A549 treated with AZD9567 at 1 μM for 4 hours (cell line): Measurements from ENCODE around the gene DGCR8. TPM values are rescaled to one million over a fixed set of nuclear protein-coding genes. Genes with fewer than 3 reads are reported as not detected.

Source experiments
- total RNA-seq: library from RNA; stranded (reverse); fragments of 200-300 nt; extraction: Qiagen RNA extraction; gene quantifications from 5 replicates; pipeline ENCODE4 v1.2.3, GENCODE V29; 2022; ENCODE audit not compliant: insufficient read depth

Gene DGCR8
- 18.4 to 21.3 TPM (median 20.6 TPM) in 5 replicates for total RNA-seq

DNA sequence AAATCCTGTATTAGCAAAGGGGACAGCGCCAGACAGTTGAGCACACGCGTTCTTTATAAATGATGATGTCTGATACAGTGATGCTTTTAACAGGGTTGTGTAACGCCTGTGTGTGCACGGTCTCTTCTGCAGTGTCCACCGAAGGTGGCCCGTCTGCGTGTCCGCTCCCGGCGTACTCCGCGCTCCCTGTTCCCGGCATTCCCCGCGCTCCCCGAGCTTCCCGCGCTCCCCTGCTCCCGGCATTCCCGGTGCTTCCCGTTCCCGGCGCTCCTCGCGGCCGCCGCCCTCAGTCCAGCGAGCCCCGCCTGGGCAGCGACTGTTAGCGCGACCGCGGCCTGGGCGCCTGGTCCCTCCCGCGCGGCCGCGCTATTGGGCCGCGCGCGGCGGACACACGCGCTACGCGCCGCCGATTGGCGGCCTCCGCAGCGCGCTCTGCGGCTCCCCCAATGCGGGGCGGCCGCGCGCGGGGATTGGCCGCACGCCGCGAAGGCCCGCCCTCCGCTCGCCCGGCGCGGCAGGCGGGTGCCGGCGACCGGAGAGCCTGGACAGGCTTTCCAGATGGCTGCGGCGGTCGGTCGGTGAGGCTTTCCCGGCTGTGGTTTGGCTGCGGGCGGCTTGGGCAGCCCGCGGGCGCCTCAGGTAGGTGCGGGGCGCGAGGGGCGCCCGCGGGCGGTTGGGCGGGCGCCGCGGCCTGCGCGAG, at the start of gene DGCR8:
Gene DGCR8 (plus strand): TSS at position 497 of the 700 bp plus-strand sequence. CDS start 5,723 bp downstream, outside the sequence.

DNA sequence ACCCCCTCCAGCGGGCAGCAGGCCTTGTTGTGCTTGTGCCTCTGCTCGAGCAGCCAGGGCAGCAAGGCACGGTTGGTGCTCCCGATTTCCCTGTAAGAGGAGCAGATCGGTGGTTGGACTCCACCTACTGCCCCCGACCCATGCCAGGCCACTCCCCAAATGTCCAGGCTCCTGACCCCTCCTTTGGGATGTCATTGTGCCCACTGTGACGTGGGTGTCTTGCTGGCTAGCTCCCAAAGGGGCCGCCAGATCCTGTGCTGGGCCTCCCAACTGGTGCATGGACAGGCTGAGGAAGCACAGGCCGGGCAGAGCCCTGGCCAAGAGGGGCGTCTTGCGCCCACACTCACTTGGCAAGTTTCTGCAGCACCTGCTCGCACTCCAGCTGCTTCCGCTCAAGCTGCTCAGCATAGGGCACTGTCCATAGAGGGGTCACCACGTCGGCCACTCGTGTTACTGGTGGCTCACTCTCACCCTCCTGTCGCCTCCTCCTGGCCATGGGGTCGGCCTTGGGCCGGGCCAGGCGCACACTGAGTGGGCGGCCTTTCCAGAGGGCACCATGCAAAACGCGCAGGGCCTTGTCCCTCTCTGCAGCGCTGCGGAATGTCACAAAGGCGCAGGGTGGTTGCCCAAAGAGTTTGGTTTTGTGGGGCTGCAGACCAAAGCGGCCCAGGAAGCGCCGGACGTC, 35.8 kb downstream of the DGCR8 start, which contains the start of gene RANBP1:
Gene RANBP1 (plus strand): TSS at position 414 of the 685 bp plus-strand sequence. CDS start 81 bp downstream, at position 495.

DNA sequence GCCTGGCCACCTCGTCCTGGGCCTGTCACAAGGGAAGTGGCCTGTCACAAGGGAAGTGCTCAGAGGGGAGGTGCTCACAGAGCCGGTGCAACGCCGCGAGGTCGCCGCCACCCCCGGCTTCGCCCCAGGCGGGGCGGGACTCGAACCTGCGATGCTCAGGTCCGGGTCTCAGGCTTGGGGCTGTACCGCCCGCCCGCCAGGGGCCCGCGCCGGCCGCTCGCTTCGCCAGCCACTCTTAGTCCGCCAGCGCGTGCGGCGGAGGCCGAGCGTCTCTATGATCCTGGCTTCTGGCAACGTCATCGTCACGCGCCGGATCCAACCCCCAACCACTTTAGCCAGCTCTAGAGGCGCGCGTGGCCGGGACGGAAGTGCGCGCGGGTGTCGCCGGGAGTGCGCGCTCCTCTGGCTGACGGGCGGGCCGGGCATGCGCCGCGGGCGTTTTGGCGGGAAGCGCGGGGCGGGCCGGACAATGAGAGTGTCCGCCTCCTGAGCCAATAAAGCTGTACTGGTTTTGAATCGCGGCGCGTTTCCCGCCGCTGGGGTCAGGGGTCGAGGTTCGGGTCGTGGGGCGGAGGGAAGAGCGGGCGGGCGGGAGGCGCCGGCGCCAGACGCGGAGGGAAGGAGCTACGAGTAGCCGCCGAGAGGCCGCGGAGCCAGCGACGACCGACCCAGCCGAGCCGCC, 37.1 kb downstream of the DGCR8 start, which contains the start of gene TRMT2A:
Gene TRMT2A (minus strand): TSS at position 276 of the 682 bp plus-strand sequence. CDS start 320 bp downstream, outside the sequence.

DNA sequence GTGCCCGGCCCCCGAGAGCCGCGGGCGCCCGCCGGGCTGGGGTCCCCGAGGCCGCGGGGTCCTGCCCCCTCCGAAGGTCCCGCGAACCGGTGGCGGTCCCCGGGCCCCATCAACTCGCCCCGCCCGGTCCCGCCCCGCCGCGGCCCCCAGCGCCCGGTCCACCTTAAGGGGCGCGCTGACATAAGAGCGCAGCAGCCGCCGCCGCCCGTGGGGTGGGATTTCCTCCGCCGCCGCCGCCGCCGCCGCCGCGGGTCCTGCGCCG, 51.5 kb downstream of the DGCR8 start, which contains the start of gene ZDHHC8:
Gene ZDHHC8 (plus strand): TSS at position 208 of the 262 bp plus-strand sequence. CDS start 144 bp downstream, outside the sequence.

DNA sequence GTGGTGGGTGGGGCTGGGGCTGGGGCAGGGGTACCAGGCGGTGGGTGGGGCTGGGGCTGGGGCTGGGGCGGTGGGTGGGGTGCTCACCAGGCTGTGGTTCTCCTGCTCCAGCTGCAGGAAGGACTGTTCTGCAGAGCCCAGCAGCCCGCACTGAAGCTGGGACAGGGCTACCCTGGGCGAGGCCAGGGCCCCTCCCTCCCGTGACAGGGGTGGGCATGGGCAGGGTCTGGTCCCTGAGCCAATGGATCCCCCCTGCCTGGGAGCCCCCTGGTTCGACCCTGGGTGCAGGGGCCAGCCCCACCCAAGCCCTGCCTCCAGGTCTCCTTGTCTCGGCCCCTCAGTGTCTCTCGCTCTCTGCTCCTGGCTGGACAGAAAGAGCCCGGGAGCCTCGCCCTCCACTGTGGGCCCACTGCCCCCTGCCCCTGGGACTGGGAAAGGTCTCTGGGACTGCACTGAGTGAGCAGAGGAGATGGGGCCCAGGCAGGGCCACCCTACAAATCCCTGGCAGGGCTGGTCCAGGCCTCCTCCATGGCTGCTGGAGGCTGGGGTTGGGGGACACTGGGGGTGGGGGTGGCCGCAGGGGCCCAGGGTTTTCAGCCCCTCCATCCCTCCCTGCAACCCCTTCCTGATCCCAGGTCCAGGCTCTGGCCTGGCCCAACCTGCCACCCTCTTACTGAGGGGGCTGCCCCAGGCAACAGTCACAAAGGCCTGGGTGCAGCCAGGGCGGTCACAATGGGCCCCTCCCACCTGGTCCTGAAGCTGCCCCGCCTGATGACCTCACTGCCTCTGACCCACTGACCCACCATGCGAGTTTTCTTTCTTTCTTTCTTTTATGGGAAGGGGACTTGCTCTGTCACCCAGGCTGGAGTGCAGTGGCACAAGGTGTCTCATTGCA, 70.6 kb downstream of the DGCR8 start, which contains the start of gene CCDC188:
Gene CCDC188 (minus strand): TSS at position 675 of the 895 bp plus-strand sequence. CDS start 69 bp downstream, at position 606.

Other genes with a start within 250 kb of the DGCR8 start
- 15.7 to 19.6 TPM (median 17.1 TPM) in 5 replicates for gene GNB1L, start 225.4 kb upstream of the DGCR8 start, total RNA-seq
- 7.5 to 13.1 TPM (median 10.6 TPM) in 5 replicates for gene RTL10, start 225.4 kb upstream of the DGCR8 start, total RNA-seq
- 130 to 161 TPM (median 156 TPM) in 5 replicates for gene COMT, start 138.5 kb upstream of the DGCR8 start, total RNA-seq
- 26.8 to 36.4 TPM (median 33.5 TPM) in 5 replicates for gene TXNRD2, start 138.4 kb upstream of the DGCR8 start, total RNA-seq
- gene ARVCF, start 63.4 kb upstream of the DGCR8 start, total RNA-seq: 1.5 to 2.9 TPM (median 2.7 TPM) in 5 replicates
- gene TANGO2, start 59.1 kb upstream of the DGCR8 start, total RNA-seq: 13.3 to 21.1 TPM (median 13.6 TPM) in 5 replicates
- 271 to 295 TPM (median 290 TPM) in 5 replicates for gene RANBP1, start 35.9 kb downstream of the DGCR8 start, total RNA-seq
- 23.5 to 29.5 TPM (median 27.0 TPM) in 5 replicates for gene TRMT2A, start 37.0 kb downstream of the DGCR8 start, total RNA-seq
- gene ZDHHC8, start 51.6 kb downstream of the DGCR8 start, total RNA-seq: 29.2 to 42.3 TPM (median 40.1 TPM) in 5 replicates
- not detected in 5 replicates for gene CCDC188, start 70.8 kb downstream of the DGCR8 start, total RNA-seq
- 9.3 to 16.2 TPM (median 14.8 TPM) in 5 replicates for gene RTN4R, start 188.1 kb downstream of the DGCR8 start, total RNA-seq
- gene DGCR6L, start 239.8 kb downstream of the DGCR8 start, total RNA-seq: 26.5 to 47.9 TPM (median 44.8 TPM) in 5 replicates